ENCODE data around the gene OR13H1.

DNA sequence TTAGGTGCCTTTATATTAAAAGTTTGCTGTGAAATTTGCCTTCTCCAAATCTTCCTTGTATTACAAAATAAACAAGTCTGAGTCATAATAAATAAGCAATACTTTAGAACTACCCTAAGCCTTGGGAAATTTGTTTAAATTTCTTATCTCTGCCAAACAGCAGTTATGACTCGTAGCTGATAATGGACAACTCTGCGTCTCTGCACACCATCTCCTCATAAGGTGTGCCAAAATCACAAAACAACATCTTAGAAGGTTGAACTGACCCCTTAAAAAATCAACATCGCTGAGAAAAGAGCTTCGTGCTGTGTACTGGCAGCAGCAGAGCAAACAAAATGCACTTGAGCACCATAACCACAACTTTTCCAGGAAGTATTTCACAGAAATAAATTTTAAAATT lies 22.0 kb downstream of the OR13H1 start:
- TF ChIP-seq EZH2 (IDR thresholded peaks at IDR 0.05; ENCODE audit: low read length, unreplicated experiment): no peak
- TF ChIP-seq, protein P1, sequence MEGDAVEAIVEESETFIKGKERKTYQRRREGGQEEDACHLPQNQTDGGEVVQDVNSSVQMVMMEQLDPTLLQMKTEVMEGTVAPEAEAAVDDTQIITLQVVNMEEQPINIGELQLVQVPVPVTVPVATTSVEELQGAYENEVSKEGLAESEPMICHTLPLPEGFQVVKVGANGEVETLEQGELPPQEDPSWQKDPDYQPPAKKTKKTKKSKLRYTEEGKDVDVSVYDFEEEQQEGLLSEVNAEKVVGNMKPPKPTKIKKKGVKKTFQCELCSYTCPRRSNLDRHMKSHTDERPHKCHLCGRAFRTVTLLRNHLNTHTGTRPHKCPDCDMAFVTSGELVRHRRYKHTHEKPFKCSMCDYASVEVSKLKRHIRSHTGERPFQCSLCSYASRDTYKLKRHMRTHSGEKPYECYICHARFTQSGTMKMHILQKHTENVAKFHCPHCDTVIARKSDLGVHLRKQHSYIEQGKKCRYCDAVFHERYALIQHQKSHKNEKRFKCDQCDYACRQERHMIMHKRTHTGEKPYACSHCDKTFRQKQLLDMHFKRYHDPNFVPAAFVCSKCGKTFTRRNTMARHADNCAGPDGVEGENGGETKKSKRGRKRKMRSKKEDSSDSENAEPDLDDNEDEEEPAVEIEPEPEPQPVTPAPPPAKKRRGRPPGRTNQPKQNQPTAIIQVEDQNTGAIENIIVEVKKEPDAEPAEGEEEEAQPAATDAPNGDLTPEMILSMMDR (conservative IDR thresholded peaks at IDR 0.05; ENCODE audit: low read depth, low read length): no peak

Measured in PC-3 (cell line).